Measurements from ENCODE around the gene ZNF296.

ZNF296 gene

DNA sequence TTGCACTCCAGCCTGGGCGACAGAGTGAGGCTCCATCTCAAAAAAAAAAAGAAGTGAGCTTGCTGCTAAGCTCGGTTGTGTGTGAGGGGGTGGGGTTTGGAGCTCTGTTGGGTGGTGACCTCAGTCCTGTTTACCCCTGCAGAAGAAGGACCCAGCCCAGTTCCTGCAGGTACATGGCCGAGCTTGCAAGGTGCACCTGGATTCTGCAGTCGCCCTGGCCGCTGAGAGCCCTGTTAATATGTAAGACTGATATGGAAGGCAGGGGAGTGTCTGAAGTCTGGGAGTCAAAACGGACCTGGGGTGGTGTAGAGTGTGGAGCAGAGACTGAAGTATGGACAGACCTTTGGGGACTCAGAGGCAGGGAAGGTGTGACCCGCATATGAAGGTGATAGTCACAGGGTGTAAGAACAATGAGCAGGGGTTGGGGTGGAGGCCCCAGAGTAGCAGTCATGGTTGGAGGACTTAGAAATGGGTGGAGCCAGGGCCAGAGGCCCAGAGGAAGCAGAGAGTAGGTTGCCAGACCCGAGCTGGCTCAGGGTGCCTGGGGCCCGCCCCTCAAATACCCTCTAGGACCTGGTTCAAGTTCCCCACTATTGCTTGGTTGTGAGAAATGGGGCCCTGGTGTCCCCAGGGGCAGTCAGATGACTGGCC, 24.2 kb downstream of the ZNF296 start:
- DNase-seq: no peak

DNA sequence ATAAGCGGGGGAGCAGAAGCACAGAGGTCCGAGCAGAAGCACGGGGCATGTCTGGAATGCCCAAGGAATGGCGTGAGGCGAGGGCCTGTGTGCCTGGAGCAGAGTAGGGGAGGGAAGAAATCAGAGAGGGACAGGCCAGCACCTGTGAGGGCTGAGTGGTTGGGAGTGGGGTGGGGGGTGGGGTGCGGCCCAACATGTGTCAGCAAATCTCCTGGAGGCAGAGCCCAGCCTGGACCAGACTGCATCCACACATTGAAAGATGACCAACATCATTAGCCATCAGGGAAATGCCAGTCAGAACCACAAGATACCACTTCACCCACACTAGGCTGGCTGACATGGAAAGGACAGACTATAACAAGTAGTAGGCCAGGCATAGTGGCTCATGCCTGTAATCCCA, 26.2 kb downstream of the ZNF296 start:
- DNase-seq: no peak

DNA sequence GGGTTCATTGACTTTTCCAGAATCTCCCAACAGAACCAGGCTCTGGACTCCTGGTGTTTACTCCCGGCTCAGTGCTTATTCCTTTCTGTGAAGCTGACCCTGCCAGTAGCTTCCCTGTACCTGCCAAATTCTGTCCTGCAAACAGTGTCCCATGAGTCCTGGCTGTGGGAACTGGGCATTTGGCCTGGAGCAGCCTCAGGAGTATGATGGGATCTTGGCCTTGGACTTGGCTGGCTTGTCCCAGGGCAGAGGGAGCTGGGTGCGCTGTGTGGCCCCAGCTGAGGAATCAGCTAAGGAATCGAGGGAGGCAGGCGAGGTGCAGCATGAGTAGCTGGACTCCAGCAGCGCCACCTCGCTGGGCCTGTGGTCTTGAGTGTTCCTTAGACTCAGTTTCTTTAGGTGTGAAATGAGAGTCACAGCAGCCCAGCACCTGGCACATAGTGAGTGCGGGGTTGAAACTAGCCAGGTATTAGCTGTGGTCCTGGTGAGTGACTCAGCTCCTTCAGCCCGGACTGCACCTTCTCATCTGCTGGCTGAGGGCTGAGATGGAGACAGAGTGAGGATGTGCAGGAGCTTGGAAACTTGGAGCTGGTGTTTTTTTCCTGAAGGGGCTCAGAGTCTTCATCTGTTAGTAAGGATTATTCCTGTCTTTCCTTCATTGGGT, 27.1 kb downstream of the ZNF296 start:
- no peak for DNase-seq

DNA sequence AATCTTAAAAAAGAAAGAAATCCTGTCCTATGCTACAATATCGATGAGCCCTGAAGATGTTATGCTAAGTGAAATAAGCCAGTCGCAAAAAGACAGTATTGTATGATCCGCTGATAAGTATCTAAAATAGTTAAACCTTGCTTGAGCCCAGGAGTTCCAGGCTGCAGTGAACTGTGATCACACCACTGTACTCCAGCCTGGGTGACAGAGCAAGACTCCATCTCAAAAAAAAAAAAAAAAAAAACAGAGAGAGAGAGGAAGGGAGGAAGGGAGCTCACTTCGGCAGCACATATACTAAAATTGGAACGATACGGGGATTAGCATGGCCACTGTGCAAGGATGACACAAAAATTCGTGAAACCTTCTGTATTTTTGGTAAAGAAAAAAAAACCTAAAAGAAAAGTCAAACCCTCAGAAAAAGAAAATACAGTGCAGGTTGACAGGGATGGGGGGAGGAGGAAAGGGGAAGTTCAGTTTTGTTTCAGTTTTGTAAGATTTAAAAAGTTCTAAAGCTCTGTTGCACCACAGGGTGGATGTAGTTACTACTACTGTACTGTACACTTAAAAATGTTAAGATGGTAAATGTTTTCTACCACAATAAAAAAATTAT, 29.0 kb downstream of the ZNF296 start:
- no peak for DNase-seq

DNA sequence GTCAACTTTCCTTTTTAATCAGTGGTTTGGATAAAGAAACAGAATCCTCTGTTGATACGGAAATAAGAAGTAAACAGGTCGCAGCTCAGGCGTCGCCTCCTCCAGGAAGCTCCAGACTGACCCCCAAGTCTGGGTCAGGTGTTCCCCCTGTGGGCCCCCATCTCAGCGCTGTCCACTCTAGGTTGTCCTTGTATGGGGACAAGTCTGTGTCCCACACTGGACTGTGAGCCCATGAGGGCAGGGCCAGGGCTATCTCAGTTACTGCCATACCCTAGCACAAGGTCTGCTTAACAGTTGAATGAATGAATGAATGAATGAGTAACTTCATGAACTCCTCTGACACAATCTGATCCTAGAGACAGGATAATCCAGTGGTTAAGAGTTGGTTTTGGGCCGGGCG, 29.9 kb downstream of the ZNF296 start:
- no peak for DNase-seq

DNA sequence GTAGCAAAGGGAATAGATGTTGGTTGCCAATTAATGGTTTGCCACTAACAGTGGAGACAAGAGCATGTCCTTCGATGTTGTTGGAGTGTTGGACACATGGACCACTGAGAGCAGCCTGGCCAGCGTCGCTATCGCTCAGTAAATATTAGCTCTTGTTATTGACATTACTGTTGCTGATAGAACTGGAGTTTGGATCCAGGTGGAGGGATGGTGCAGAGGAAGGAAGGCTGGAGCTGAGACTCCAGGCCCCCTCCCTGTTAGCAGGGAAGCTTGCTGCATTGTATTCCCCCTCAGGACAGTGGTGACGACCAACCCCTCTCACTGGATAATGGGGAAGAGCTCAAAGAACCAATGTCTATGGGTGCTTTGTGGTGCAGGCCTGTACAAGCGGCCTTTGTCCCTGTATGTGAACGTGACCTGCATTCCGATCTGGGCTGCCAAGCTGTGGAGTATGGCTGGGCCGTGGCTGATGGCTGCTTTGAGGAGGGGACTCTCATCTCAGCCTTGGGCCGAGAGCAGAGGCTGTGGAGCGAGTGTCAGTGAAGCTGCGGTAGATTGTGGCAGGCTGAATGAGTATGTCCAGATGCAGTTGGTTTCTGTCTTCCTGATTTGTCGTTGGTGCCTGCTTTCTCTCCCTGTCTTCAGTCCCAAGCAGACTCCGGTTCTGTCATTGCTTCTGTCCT, 30.5 kb downstream of the ZNF296 start:
- DNase-seq: no peak

DNA sequence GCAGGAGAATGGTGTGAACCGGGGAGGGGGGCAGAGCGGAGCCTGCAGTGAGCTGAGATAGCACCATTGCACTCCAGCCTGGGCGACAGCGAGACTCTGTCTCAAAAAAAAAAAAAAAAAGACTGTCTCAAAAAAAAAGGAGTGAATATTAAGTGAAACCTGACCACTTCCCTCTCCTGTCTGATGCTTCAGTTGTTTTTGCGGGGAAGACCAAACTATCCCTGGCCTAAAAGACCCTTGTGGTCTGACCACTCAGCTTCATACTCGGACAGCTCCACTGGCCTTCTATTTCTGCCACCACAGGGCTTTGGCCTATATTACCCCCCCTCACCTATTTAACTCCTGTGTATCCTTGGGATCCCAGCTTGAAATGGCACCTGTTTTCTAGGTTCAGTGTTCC, 35.2 kb downstream of the ZNF296 start:
- DNase-seq: no peak

DNA sequence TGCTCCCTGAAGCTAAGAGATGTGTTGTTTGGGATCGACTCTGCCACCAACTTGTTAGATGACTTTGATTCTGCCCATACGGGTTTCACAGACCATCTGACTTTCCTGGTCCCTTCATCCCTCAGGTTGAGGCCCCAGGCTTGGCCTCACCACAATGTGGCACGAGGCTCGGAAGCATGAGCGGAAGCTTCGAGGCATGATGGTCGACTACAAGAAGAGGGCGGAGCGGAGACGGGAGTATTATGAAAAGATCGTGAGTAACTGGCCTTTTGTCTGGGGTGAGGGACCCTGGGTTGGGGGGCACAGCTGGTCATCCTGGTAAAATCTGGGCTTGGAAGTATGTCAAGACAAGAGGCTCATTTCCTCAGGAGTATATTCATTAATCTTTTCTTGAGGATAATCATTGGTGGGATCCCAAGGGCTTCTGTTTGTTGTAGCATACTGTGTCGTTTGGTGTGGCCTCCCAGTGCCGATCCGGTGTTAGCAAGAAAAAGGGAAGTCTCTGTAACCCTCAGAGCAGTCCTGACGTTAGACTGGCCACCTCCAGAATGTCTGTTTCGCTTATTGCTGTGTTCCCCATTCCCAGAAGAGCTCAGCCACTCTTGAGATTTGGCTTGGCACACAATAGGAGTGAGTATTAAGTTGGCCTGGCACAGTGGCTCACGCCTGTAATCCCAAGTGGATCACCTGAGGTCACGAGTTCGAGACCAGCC, 36.1 kb downstream of the ZNF296 start:
- DNase-seq: no peak

DNA sequence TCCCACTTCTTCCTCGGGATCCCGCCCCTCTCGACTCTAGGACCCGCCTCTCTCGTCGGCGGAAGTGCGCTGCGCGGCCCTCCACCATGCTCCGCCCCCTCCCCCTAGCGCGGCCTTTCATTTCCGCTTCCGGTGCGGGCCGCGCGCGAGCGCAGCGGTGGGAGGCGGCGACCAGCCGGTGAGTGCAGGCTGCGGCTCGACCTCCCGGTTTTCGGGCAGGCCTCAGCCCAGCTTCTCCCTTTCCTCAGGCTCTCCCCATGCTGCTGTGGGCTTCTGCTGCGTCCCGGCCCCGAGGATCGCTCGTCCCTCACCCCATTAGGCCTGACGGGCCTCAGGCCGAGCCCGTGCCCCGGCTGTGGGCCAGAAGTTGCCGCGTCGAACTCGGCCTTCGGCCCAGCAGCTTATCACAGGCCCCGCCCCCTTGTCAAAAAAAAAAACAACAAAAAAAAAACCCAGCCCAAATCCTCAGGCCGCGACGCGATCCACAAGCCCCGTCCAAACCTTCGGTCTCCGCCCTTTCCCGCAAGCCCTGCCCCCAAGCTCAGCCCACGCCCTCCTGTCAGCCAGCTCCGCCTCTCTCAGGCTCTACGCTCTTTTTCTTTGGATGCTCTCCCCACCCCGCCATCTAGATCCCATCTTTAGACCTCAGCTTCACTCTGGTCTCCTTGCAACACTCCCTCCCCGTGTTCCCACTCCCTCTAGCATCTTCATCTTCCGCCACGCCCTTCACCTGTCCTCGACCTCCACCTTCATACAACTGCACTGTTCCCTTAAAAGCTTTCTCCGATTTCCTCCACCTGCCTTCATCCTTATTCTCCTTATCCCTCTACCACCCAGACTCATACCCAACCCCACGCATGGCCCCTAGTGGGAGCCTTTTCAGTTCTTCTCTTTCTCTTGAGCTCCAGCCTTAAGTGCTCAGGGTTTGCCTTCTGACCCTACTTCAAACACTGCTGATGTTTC, 37.1 kb downstream of the ZNF296 start, which contains the start of gene CLASRP:
Gene CLASRP, plus strand, starts transcription at position 115 of the 963 bp plus-strand sequence. CDS start 1,168 bp downstream, outside the sequence.
- DNase-seq: peak; percentile 78

DNA sequence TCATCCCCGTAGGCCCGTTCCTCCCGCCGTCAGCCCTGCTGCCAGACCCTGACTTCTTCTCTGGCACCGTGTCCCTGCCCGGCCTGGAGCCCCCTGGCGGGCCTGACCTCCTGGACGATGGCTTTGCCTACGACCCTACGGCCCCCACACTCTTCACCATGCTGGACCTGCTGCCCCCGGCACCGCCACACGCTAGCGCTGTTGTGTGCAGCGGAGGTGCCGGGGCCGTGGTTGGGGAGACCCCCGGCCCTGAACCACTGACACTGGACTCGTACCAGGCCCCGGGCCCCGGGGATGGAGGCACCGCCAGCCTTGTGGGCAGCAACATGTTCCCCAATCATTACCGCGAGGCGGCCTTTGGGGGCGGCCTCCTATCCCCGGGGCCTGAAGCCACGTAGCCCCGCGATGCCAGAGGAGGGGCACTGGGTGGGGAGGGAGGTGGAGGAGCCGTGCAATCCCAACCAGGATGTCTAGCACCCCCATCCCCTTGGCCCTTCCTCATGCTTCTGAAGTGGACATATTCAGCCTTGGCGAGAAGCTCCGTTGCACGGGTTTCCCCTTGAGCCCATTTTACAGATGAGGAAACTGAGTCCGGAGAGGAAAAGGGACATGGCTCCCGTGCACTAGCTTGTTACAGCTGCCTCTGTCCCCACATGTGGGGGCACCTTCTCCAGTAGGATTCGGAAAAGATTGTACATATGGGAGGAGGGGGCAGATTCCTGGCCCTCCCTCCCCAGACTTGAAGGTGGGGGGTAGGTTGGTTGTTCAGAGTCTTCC, 38.7 kb downstream of the ZNF296 start:
- no peak for DNase-seq

DNA sequence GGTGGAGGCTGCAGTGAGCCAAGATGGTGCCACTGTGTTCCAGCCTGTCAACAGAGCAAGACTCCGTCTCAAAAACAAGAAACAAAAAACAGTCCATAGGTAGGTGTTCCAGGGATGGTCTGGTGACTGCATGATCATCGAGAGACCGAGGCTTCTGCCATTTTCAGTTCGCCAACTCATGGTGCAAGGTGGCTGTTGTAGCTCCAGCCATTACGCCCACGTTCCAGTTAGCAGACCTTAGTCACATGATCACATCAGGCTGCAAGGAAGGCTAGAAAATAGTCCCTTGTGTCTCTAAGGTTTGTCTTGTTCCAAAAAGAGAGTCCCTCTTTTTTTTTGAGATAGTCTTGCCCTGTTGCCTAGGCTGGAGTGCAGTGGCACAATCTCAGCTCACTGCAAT, 40.5 kb downstream of the ZNF296 start:
- no peak for DNase-seq

DNA sequence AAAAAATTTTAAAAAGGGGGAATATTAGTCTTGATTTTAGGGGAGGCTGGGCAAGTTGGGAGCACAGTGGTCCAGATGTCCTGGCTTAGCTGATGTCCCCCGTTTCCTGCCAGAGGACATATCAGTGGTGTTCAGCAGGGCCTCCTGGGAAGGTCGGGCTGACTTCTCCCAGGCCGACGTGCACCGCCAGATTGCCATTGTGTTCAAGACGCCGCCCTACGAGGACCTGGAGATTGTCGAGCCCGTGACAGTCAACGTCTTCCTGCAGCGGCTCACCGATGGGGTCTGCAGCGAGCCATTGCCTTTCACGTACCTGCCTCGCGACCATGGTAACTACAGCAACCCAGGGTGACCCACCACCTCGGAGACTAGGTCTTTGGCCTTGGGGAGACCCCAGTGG, 43.9 kb downstream of the ZNF296 start:
- DNase-seq: no peak

DNA sequence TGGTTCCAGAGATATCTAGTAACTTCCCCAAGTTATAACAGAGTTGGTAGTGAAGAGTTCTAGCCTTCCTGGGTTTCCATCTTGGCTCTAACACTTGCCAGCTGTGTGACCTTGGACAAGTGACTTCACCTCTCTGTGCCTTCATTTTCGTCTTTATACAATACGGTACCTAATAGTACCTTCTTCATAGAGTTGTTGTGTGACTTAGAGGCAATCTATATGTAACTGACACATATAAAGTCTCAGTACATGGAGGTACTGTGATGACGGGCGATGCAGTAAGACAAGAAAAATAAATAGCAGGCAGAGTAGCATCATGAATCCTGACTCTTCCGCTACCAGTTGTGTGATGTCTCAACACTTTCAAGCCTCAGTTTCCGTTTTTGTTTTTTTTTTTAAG, 45.5 kb downstream of the ZNF296 start:
- no peak for DNase-seq

DNA sequence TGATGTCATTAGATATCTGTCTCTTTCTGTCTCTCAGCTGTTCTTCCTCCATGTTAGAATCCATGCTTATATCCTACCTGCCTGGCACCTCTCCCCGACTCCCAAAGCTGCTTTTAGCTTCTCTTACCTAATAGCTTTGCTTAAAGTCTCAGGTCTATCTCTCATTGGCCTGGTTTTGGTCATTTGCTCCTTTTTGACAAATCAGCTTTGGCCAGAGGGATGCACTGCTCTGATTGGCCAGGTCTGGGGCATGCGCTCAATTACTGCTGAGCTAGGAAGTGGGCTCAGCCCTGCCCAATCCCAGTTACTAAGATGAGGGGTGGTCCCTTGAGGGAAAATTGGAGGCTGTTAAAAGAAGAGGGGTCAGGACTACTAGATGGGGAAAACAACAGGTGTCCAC, 48.9 kb downstream of the ZNF296 start:
- no peak for DNase-seq

DNA sequence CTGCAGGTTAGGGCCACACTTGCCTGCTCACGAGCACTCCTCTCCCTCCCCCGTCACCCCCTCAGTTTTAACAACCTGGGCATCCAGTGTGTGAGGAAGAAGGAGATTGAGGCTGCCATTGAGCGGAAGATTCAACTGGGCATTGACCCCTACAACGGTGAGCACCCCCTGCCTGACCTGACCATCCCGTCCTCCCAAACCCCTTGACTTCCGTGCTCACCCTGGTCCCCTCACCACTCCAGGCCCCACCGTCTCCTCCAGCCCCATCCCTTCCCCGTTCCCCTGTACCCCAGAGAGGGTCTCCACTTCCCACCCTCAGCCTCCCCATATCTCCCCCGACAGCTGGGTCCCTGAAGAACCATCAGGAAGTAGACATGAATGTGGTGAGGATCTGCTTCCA, 51.0 kb downstream of the ZNF296 start:
- DNase-seq: no peak

DNA sequence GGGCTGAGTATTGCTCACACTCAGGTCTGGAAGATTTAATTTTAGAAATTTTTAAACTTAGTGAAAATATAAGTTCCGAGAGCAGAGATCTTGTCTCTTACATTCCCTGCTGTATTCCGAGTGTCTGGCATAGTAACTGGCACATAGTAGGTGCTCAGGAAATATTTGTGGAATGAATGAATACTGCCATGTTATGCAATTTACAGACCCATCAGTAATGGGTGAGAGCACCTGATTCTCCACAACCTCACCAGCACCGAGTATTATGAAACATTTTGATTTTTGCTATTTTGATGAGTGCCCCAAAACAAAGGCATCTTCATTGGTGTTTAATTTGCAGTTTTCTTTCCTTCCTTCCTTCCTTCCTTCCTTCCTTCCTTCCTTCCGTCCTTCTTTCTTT, 53.2 kb downstream of the ZNF296 start:
- no peak for DNase-seq

DNA sequence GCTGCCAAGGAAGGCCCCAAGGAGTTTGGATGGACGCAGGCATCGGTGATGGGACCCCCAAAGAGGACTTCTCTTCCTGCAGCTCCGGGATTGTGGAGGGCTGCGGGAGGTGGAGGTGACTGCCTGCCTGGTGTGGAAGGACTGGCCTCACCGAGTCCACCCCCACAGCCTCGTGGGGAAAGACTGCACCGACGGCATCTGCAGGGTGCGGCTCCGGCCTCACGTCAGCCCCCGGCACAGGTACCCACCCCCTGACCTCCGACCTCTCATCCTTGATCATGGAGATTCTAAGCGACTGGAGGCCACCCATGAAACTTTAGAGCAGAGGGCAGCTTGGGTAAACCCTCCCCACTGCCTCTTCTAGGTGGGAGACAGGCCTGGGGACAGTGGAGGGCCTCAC, 54.3 kb downstream of the ZNF296 start:
- DNase-seq: no peak

Measured in NCI-H510A (cell line).